GM19397 (cell line): Measurements from ENCODE around the gene EPSTI1.

Experiments
- ATAC-seq: cut with Tn5 transposase; IDR thresholded peaks from one replicate; pipeline ENCODE4 v1.9.1; 2021; ENCODE audit warnings: mild to moderate bottlenecking, moderate library complexity; ENCODE audit not compliant: unreplicated experiment

EPSTI1 gene

GRCh38 chr13:42976066-42976465, 16.0 kb downstream of the EPSTI1 start:
- ATAC-seq: no peak

DNA sequence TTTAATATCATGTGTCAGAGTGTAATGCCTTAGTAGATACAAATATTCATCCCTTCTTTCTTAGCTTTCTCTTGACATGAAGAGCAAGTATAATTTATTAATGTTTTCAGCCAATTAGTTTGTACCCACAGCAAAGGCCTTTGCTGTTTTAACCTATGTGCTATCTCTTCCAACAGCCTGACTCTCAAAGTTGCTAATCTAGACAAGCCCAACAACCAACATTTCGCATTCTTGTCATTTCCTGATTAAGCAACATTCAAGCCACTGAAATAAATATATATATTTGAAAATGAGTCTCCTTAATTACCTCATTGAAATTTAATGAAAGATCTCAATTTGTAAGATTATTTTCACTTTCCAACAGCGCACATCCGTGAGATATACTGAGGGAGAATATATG, 18.5 kb downstream of the EPSTI1 start:
- ATAC-seq: no peak

- ATAC-seq: no peak
Observed at GRCh38 chr13:42971691-42972347, 20.2 kb downstream of the EPSTI1 start.

DNA sequence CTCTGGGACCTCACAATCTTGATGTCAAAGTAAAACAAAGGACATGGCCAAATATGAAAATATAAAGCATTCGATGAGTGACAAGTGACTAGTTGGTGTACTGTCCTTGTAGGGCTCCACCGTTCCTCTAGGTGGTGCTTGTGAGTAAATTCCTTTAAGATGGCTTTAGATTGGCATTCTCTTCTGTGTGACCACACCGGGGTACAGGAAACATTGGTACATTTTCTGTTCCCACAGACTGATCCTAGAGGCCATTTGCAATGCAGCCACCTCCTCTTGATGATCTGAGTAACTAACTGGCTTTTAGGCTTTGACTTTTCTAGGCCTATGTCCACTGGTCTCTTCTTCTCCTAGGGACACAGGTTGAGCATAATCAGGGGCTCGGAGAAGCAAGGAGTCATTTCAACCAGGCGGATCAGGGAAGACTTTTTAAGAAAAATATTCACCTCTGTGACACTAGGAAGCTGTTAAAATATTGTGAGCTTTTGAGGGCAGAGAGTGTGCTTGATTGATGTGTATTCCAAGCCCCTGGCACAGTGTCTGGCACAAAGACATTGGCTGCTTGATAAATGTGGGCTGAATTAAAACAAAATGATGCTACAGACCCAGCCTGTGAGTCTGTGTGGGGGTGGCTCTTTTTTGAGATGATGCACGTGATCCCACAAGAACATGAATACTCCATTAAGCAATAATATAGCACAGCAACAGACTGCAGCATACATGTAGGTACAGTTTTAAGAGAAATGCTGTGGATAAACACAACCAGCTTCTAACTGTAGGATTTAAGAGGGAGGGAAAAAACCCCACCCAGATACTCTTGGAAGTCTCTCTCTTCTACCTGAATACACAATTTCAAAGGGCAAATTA, 21.0 kb downstream of the EPSTI1 start:
- no peak for ATAC-seq

GRCh38 chr13:42969565-42970172, 22.4 kb downstream of the EPSTI1 start:
- ATAC-seq: no peak

DNA sequence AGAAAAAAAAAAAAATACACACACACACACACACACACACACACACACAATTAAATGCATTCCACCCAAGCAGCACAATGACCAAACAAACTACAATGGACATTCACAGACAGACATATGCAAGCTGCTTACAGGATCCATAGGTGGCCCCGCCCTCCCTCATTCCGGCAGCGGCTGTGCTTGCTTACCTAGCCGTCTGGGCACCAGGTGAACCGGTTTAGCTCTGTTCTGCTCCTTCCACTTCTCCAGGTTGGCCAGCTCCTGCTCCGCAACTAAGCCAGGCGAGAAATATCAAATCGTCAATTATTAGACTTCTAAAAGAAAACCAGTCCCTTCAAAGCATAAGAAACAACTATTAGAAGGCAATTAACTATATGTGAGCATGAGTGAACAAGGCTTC, 23.1 kb downstream of the EPSTI1 start:
- no peak for ATAC-seq

- ATAC-seq: no peak
Observed at GRCh38 chr13:42967660-42968059, 24.4 kb downstream of the EPSTI1 start.

DNA sequence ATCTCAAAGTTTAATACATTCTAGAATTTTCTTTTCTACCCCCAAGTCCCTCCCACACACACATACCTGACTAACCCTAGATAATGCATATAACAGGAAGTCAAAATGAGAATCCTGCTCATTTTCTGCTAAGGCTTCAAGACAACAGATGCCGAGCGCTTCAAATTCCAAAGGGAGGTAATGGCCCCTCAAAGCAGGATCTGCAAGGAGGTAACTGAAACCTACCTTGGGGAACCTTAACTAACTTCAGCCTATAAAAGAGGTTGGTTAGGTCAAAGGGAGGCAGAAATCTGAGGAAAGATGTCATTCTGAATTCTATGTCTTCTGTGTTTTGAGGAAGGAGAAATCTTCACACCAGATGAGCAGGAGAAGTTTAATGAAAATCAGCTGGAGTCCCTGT, 26.8 kb downstream of the EPSTI1 start:
- ATAC-seq: no peak

DNA sequence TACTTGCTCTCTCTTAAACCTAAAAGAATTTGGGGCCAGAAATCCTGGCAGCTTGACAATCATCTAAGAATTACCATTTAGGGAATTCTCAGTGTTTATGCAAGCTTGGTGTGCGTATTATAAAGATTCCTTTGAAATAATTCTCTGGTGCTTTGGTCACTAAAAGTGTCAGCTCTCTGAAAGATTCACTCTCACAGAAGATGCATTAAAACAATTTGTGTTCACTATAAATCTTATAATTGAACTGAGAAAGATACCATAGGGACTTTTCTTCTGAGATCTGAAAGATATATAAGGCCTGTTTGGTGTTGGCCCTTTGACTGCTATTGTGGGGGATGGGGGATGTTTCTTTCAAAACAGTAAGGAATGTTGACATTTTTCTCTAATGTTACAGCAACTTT, 27.3 kb downstream of the EPSTI1 start:
- ATAC-seq: no peak

DNA sequence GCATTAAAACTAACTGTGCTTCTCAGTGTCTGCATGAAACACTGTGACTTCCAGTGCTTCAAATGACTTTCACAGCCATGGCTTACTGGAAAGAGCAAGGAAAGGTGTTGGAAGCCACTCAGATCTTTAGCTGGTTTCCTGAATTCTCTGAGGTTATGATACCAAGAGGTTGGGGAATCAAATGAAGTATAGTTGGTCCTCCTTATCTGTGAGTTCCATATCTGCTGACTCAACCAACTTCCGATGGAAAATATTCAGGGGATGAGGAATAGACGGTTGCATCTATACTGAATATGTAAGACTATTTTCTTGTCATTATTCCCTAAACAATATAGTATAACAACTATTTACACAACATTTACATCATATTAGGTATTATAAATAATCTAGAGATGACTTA, 32.4 kb downstream of the EPSTI1 start:
- ATAC-seq: no peak

GRCh38 chr13:42957881-42958280, 34.2 kb downstream of the EPSTI1 start:
- ATAC-seq: no peak

GRCh38 chr13:42950181-42950580, 41.9 kb downstream of the EPSTI1 start:
- no peak for ATAC-seq

GRCh38 chr13:42947925-42948324, 44.1 kb downstream of the EPSTI1 start:
- no peak for ATAC-seq

- no peak for ATAC-seq
Observed at GRCh38 chr13:42946927-42947326, 45.1 kb downstream of the EPSTI1 start.

GRCh38 chr13:42929886-42930535, 62.0 kb downstream of the EPSTI1 start:
- no peak for ATAC-seq

GRCh38 chr13:42926555-42926954, 65.5 kb downstream of the EPSTI1 start:
- ATAC-seq: no peak

DNA sequence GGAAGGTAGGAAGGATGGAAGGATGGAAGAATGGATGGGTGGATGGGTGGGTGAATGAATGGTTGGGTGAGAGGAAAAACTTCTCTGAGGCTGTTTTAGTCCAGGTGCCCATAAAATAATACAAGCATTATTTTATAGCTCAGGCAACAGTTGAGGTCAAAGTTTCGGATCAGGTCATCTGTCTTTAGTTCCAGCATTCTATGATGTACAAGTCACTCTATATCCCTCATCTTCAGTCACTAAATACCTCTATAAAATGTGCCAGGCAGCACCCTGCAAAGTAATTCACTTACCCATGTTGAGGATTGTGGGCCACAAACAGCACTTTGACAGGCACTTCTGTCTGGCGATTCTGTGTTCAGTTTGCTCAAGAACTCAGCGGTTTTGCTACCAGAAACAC, 66.0 kb downstream of the EPSTI1 start:
- no peak for ATAC-seq

DNA sequence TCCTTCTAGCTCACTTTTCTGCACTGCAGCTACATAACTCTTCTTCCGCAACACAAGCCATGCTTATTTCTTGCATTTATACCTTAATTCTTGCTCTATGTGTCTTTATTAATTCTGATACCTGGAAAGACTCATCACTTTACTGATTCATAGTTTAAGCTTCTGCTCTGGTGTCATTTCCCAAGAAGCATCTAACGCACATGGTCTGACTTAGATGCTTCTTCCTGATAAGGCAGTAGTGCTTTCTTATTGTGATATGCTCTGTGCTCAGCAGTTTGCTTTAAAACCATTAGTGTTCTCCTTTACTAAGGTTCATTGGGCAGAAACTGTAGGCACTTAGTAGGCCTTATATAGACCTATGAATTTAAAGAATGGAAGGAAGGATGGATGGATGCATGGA, 66.4 kb downstream of the EPSTI1 start:
- ATAC-seq: no peak

- ATAC-seq: no peak
Observed at GRCh38 chr13:42924344-42924743, 67.7 kb downstream of the EPSTI1 start.

DNA sequence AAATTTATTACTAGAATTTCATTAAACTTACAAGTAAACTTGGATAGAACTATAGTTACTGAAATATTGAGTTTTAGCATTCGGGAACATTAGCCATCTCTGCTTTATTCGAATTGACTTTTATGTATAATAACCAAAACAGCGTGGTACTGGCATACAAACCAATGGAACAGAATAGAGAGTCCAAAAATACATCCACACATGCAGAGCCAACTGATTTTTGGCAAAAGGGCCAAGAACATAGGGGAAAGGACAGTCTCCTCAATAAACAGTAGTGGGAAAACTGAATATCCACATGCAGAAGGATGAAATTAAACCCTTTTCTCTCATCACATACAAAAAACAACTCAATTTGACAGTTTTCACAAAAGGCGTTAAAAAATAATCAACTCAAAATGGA, 84.3 kb downstream of the EPSTI1 start:
- ATAC-seq: no peak

- ATAC-seq: no peak
Observed at GRCh38 chr13:42906257-42906656, 85.8 kb downstream of the EPSTI1 start.

GRCh38 chr13:42905579-42905978, 86.5 kb downstream of the EPSTI1 start:
- ATAC-seq: no peak
